Esophagus squamous epithelium (tissue), 5 donors: ENCODE measurements around the gene RPRML. TPM values are rescaled to one million over a fixed set of nuclear protein-coding genes. Genes with fewer than 3 reads are reported as not detected.

Source experiments
- DNase-seq: peaks from one replicate; lab custom pipeline; 2025; lab: John Stamatoyannopoulos, UW
- H3K27ac ChIP-seq, 4 donors: fragments of 200-600 bp; sonication (generic); one replicate each; pipeline ENCODE4 v1.5.1; 2016 to 2019; ENCODE audit warnings: mild to moderate bottlenecking in 1 of 4
- H3K27me3 ChIP-seq, 4 donors: fragments of 200-600 bp; sonication (generic); 1 replicate in 3 of 4; 2 replicates in 1 of 4; pipeline versions ENCODE4 v1.5.1 to v1.6.0; 2017 to 2021; ENCODE audit warnings: antibody characterized with exemption in 1 of 4
- H3K36me3 ChIP-seq, 3 donors: fragments of 200-600 bp; sonication (generic); one replicate each; pipeline ENCODE4 v1.5.1; 2016 to 2019
- H3K4me1 ChIP-seq, 3 donors: fragments of 200-600 bp; sonication (generic); one replicate each; pipeline ENCODE4 v1.5.1; 2017 to 2019
- H3K4me3 ChIP-seq, 4 donors: fragments of 200-600 bp; sonication (generic); 1 replicate in 3 of 4; 2 replicates in 1 of 4; pipeline ENCODE4 v1.5.1; 2016 to 2019; ENCODE audit warnings: mild to moderate bottlenecking in 2 of 4, moderate library complexity in 1 of 4
- H3K9me3 ChIP-seq, 3 donors: fragments of 200-600 bp; sonication (generic); one replicate each; pipeline ENCODE4 v1.5.1; 2016 to 2019
- POLR2A ChIP-seq, 4 donors: fragments of 450-650 bp; IDR thresholded peaks; one replicate each; pipeline ENCODE4 v1.6.1; 2017; ENCODE audit warnings: antibody characterized with exemption in 4 of 4, mild to moderate bottlenecking in 4 of 4, moderate library complexity in 3 of 4
- WGBS, 2 donors: methylation state at CpG; one replicate each; pipeline ENCODE4 v1.1.5; 2018; 5-methylcytosine and 5-hydroxymethylcytosine counted together
- intact Hi-C: fragments of 100-400 bp; cut with DNase I; formaldehyde crosslinking; loops from one replicate; pipeline ENCODE4 v1.15.0; 2022
- total RNA-seq, 4 donors: library from RNA; depleted of rRNA; stranded (reverse); fragments of >200 nt; gene quantifications; one replicate each; pipeline ENCODE4 v1.1.0, GENCODE V29; 2016
- TF ChIP-seq, protein P1 (sequence below), 6 experiments: fragments of 450-650 bp in 4 of 6; fragments of 200-600 bp in 2 of 6; sonication (generic) in 2 of 6; IDR thresholded peaks; one replicate each; pipeline ENCODE4 v1.5.1; 2016 to 2019; ENCODE audit warnings: antibody characterized with exemption in 6 of 6, mild to moderate bottlenecking in 4 of 6, moderate library complexity in 4 of 6
- donor health status: DM: yes; HTN: yes; CAD: no.

Gene RPRML
- total RNA-seq, 4 donors from 2014 or later, result 0.57 to 1.3 TPM; not detected in 2

DNA sequence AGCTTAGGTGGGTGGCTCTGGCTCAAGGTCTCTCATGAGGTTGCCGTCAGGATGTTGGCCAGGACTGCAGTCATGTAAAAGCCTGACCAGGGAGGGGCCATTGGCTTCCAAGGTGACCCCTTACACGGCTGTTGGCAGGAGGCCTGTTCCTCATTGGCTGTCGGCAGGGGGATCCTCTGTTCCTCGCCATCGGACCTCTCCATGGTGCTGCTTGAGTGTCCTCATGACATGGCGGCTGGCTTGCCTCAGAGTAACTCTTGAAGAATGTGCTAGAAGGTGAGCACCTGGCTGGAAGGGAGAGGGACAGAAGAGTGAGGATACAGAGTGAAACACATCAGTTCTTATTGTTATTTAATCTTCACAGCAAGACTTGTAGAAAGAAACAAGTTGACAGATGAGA is 4.7 kb upstream of the RPRML start:
- no peaks in the 10 kb centered on the region for H3K36me3 ChIP-seq
- WGBS, 2 donors, result 30 to 67% methylated on average over 3 to 6 of the region's 6 CpGs
- H3K27ac ChIP-seq, result no peak overlapping the region
- TF ChIP-seq, protein P1, sequence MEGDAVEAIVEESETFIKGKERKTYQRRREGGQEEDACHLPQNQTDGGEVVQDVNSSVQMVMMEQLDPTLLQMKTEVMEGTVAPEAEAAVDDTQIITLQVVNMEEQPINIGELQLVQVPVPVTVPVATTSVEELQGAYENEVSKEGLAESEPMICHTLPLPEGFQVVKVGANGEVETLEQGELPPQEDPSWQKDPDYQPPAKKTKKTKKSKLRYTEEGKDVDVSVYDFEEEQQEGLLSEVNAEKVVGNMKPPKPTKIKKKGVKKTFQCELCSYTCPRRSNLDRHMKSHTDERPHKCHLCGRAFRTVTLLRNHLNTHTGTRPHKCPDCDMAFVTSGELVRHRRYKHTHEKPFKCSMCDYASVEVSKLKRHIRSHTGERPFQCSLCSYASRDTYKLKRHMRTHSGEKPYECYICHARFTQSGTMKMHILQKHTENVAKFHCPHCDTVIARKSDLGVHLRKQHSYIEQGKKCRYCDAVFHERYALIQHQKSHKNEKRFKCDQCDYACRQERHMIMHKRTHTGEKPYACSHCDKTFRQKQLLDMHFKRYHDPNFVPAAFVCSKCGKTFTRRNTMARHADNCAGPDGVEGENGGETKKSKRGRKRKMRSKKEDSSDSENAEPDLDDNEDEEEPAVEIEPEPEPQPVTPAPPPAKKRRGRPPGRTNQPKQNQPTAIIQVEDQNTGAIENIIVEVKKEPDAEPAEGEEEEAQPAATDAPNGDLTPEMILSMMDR (IDR thresholded peaks at IDR 0.05), result no peak
- no peak for TF ChIP-seq POLR2A (IDR thresholded peaks at IDR 0.05)
- intact Hi-C loops, result no loop called here
- DNase-seq, result no peak
- H3K27me3 ChIP-seq, result peaks cover 0 to 33% (median 10%) of the 10 kb centered on the region in 4 donors
- peaks cover 7 to 12% (median 9%) of the 10 kb centered on the region in 3 donors for H3K4me1 ChIP-seq
- H3K4me3 ChIP-seq, result no peak overlapping the region
- H3K9me3 ChIP-seq, result no peaks in the 10 kb centered on the region

DNA sequence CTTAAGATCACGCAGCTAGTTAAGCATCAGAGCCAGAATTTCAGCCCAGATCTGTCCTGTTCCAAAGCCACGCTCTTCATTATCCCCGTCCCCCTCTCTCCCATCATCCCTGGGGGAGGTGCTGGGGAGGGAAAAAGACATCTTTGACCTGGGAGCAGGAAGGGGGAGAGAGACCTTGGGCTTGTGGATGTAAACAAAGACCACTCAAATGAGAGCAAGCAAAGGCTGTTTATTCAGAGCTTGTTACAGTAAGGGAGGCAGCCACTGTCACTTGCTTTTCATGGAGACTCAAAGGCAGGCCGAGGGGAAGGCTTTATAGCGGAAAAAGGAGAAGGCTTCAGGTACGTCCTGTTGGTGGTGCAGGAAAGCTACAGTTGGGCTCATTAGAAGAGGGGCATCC is 3.5 kb upstream of the RPRML start:
- Histone ChIP-seq H3K27ac (no peak overlapping the region), H3K36me3 (no peaks in the 10 kb centered on the region), H3K4me3 (no peak overlapping the region), H3K4me1 (peaks cover 16 to 24% (median 16%) of the 10 kb centered on the region in 3 donors), H3K9me3 (no peaks in the 10 kb centered on the region), H3K27me3 (peaks cover 8 to 45% (median 15%) of the 10 kb centered on the region in 4 donors)
- DNase-seq, result no peak
- intact Hi-C loops, result no loop called here
- WGBS, 2 donors, result 76 to 87% methylated on average over 6 of the region's 6 CpGs
- TF ChIP-seq, protein P1 (IDR thresholded peaks at IDR 0.05), result no peak
- TF ChIP-seq POLR2A (IDR thresholded peaks at IDR 0.05), result no peak

- DNase-seq, result no peak
- Histone ChIP-seq H3K36me3 (no peaks in the 10 kb centered on the region), H3K4me1 (peaks cover 16 to 33% (median 16%) of the 10 kb centered on the region in 3 donors), H3K9me3 (no peaks in the 10 kb centered on the region), H3K27ac (no peak overlapping the region), H3K27me3 (peaks cover 9 to 68% (median 15%) of the 10 kb centered on the region in 4 donors), H3K4me3 (peak overlapping the region; percentile 38 to 78 (median 48))
- intact Hi-C loops, result no loop called here
- WGBS, 2 donors, result 4% methylated on average over 10 of the region's 83 CpGs; no CpG with 5 or more reads in 1 of the 2 donors
- TF ChIP-seq, protein P1 (IDR thresholded peaks at IDR 0.05), result no peak
- TF ChIP-seq POLR2A (IDR thresholded peaks at IDR 0.05), result no peak
Observed at GRCh38 chr17:46978489-46979146, 435 bp downstream of the RPRML start.

GRCh38 chr17:46977750-46978488 is 1.1 kb downstream of the RPRML start:
- Histone ChIP-seq H3K4me1 (peaks cover 16 to 40% (median 16%) of the 10 kb centered on the region in 3 donors), H3K27me3 (peaks cover 9 to 68% (median 15%) of the 10 kb centered on the region in 4 donors), H3K27ac (no peak overlapping the region)

More at GRCh38 chr17:46977750-46978488, 1.1 kb downstream of the RPRML start:
- intact Hi-C loops, result no loop called here
- no peak for TF ChIP-seq POLR2A (IDR thresholded peaks at IDR 0.05)
- TF ChIP-seq, protein P1 (IDR thresholded peaks at IDR 0.05), result no peak
- Histone ChIP-seq H3K4me3 (peak overlapping the region; percentile 38 to 78 (median 48)), H3K9me3 (no peaks in the 10 kb centered on the region), H3K36me3 (no peaks in the 10 kb centered on the region)
- DNase-seq, result no peak
- WGBS, 2 donors, result 19 to 39% methylated on average over 25 to 36 of the region's 36 CpGs
